Measurements from ENCODE around the gene HOXB2.

Gene HOXB2

GRCh38 chr17:48577330-48577945 lies 32.5 kb upstream of the HOXB2 start:
- Histone ChIP-seq H3K9me3 (ENCODE audit: insufficient read depth, low read depth, low read length) (peaks cover under 1% of the 10 kb centered on the region; the same call in 1 of the 2 replicates), H3K27me3 (ENCODE audit: insufficient read depth, low read length) (peaks cover 100% of the 10 kb centered on the region), H3K27ac (ENCODE audit: low read length) (no peak overlapping the region), H3K4me1 (ENCODE audit: insufficient read depth, low read length) (no peaks in the 10 kb centered on the region), H3K4me3 (ENCODE audit: low read length) (no peak overlapping the region), H3K9ac (ENCODE audit: low read depth, low read length) (no peak overlapping the region), H3K36me3 (ENCODE audit: insufficient read depth, low read depth, low read length) (no peaks in the 10 kb centered on the region)

- Histone ChIP-seq H3K9ac (ENCODE audit: low read depth, low read length) (no peak overlapping the region), H3K4me1 (ENCODE audit: insufficient read depth, low read length) (no peaks in the 10 kb centered on the region), H3K27ac (ENCODE audit: low read length) (no peak overlapping the region), H3K27me3 (ENCODE audit: insufficient read depth, low read length) (peaks cover 100% of the 10 kb centered on the region), H3K4me3 (ENCODE audit: low read length) (no peak overlapping the region), H3K9me3 (ENCODE audit: insufficient read depth, low read depth, low read length) (no peaks in the 10 kb centered on the region; the same call in 1 of the 2 replicates), H3K36me3 (ENCODE audit: insufficient read depth, low read depth, low read length) (no peaks in the 10 kb centered on the region)
Observed at GRCh38 chr17:48576479-48577309, 31.8 kb upstream of the HOXB2 start.

- no peak overlapping the region for H3K9ac ChIP-seq (ENCODE audit: low read depth, low read length)
- peaks cover 100% of the 10 kb centered on the region for H3K27me3 ChIP-seq (ENCODE audit: insufficient read depth, low read length)
- H3K9me3 ChIP-seq (ENCODE audit: insufficient read depth, low read depth, low read length): no peaks in the 10 kb centered on the region; the same call in 1 of the 2 replicates
- no peak overlapping the region for H3K27ac ChIP-seq (ENCODE audit: low read length)
- no peaks in the 10 kb centered on the region for H3K4me1 ChIP-seq (ENCODE audit: insufficient read depth, low read length)
- no peak overlapping the region for H3K4me3 ChIP-seq (ENCODE audit: low read length)
- H3K36me3 ChIP-seq (ENCODE audit: insufficient read depth, low read depth, low read length): no peaks in the 10 kb centered on the region
Observed at GRCh38 chr17:48575673-48576478, 31.0 kb upstream of the HOXB2 start.

GRCh38 chr17:48575066-48575582 lies 30.2 kb upstream of the HOXB2 start:
- no peak overlapping the region for H3K4me3 ChIP-seq (ENCODE audit: low read length)
- H3K27ac ChIP-seq (ENCODE audit: low read length): no peak overlapping the region
- no peaks in the 10 kb centered on the region; the same call in 1 of the 2 replicates for H3K9me3 ChIP-seq (ENCODE audit: insufficient read depth, low read depth, low read length)
- peaks cover 100% of the 10 kb centered on the region for H3K27me3 ChIP-seq (ENCODE audit: insufficient read depth, low read length)
- H3K9ac ChIP-seq (ENCODE audit: low read depth, low read length): no peak overlapping the region
- no peaks in the 10 kb centered on the region for H3K4me1 ChIP-seq (ENCODE audit: insufficient read depth, low read length)
- no peaks in the 10 kb centered on the region for H3K36me3 ChIP-seq (ENCODE audit: insufficient read depth, low read depth, low read length)

- Histone ChIP-seq H3K9me3 (ENCODE audit: insufficient read depth, low read depth, low read length) (no peaks in the 10 kb centered on the region; the same call in 1 of the 2 replicates), H3K4me3 (ENCODE audit: low read length) (no peak overlapping the region), H3K27me3 (ENCODE audit: insufficient read depth, low read length) (peaks cover 100% of the 10 kb centered on the region), H3K4me1 (ENCODE audit: insufficient read depth, low read length) (no peaks in the 10 kb centered on the region), H3K36me3 (ENCODE audit: insufficient read depth, low read depth, low read length) (no peaks in the 10 kb centered on the region), H3K9ac (ENCODE audit: low read depth, low read length) (no peak overlapping the region), H3K27ac (ENCODE audit: low read length) (no peak overlapping the region)
Observed at GRCh38 chr17:48574505-48575065, 29.7 kb upstream of the HOXB2 start.

- no peak overlapping the region for H3K4me3 ChIP-seq (ENCODE audit: low read length)
- no peaks in the 10 kb centered on the region for H3K36me3 ChIP-seq (ENCODE audit: insufficient read depth, low read depth, low read length)
- H3K27me3 ChIP-seq (ENCODE audit: insufficient read depth, low read length): peaks cover 100% of the 10 kb centered on the region
- no peak overlapping the region for H3K27ac ChIP-seq (ENCODE audit: low read length)
- H3K4me1 ChIP-seq (ENCODE audit: insufficient read depth, low read length): no peaks in the 10 kb centered on the region
- H3K9ac ChIP-seq (ENCODE audit: low read depth, low read length): no peak overlapping the region
- no peaks in the 10 kb centered on the region; the same call in none of the 2 replicates for H3K9me3 ChIP-seq (ENCODE audit: insufficient read depth, low read depth, low read length)
Observed at GRCh38 chr17:48571826-48572417, 27.0 kb upstream of the HOXB2 start.

GRCh38 chr17:48571024-48571818 lies 26.3 kb upstream of the HOXB2 start:
- no peaks in the 10 kb centered on the region; the same call in none of the 2 replicates for H3K9me3 ChIP-seq (ENCODE audit: insufficient read depth, low read depth, low read length)
- no peak overlapping the region for H3K27ac ChIP-seq (ENCODE audit: low read length)
- no peaks in the 10 kb centered on the region for H3K36me3 ChIP-seq (ENCODE audit: insufficient read depth, low read depth, low read length)
- H3K4me1 ChIP-seq (ENCODE audit: insufficient read depth, low read length): no peaks in the 10 kb centered on the region
- H3K9ac ChIP-seq (ENCODE audit: low read depth, low read length): no peak overlapping the region
- H3K27me3 ChIP-seq (ENCODE audit: insufficient read depth, low read length): peaks cover 100% of the 10 kb centered on the region
- H3K4me3 ChIP-seq (ENCODE audit: low read length): no peak overlapping the region

GRCh38 chr17:48570325-48571023 lies 25.6 kb upstream of the HOXB2 start:
- peaks cover 100% of the 10 kb centered on the region for H3K27me3 ChIP-seq (ENCODE audit: insufficient read depth, low read length)
- H3K9me3 ChIP-seq (ENCODE audit: insufficient read depth, low read depth, low read length): peaks cover 2% of the 10 kb centered on the region
- H3K9ac ChIP-seq (ENCODE audit: low read depth, low read length): no peak overlapping the region
- no peak overlapping the region for H3K27ac ChIP-seq (ENCODE audit: low read length)
- no peak overlapping the region for H3K4me3 ChIP-seq (ENCODE audit: low read length)
- no peaks in the 10 kb centered on the region for H3K36me3 ChIP-seq (ENCODE audit: insufficient read depth, low read depth, low read length)
- H3K4me1 ChIP-seq (ENCODE audit: insufficient read depth, low read length): no peaks in the 10 kb centered on the region

GRCh38 chr17:48569674-48570324 lies 24.9 kb upstream of the HOXB2 start:
- Histone ChIP-seq H3K36me3 (ENCODE audit: insufficient read depth, low read depth, low read length) (no peaks in the 10 kb centered on the region), H3K27ac (ENCODE audit: low read length) (no peak overlapping the region), H3K4me1 (ENCODE audit: insufficient read depth, low read length) (no peaks in the 10 kb centered on the region), H3K9me3 (ENCODE audit: insufficient read depth, low read depth, low read length) (peaks cover 5% of the 10 kb centered on the region), H3K27me3 (ENCODE audit: insufficient read depth, low read length) (peaks cover 100% of the 10 kb centered on the region), H3K9ac (ENCODE audit: low read depth, low read length) (no peak overlapping the region), H3K4me3 (ENCODE audit: low read length) (no peak overlapping the region)

GRCh38 chr17:48569240-48569582 lies 24.3 kb upstream of the HOXB2 start:
- Histone ChIP-seq H3K4me3 (ENCODE audit: low read length) (no peak overlapping the region), H3K9me3 (ENCODE audit: insufficient read depth, low read depth, low read length) (peaks cover 9% of the 10 kb centered on the region), H3K27ac (ENCODE audit: low read length) (no peak overlapping the region), H3K9ac (ENCODE audit: low read depth, low read length) (no peak overlapping the region), H3K27me3 (ENCODE audit: insufficient read depth, low read length) (peaks cover 100% of the 10 kb centered on the region), H3K4me1 (ENCODE audit: insufficient read depth, low read length) (no peaks in the 10 kb centered on the region), H3K36me3 (ENCODE audit: insufficient read depth, low read depth, low read length) (no peaks in the 10 kb centered on the region)
